Activated naive CD8-positive, alpha-beta T cell treated with anti-CD3 and anti-CD28 coated beads for 36 hours (primary cell): ENCODE data around the gene NEDD9. TPM values are rescaled to one million over a fixed set of nuclear protein-coding genes. Genes with fewer than 3 reads are reported as not detected.

ENCODE experiments used
- total RNA-seq, 2 experiments: library from RNA; stranded (reverse); gene quantifications; one replicate each; pipeline ENCODE4 v1.2.3, GENCODE V29; 2021

Gene NEDD9
- total RNA-seq, 2 experiments from 2014 or later: 32.0 to 33.7 TPM

Other genes starting within 250 kb of the NEDD9 start
- not detected for gene ELOVL2, start 188.4 kb downstream of the NEDD9 start, total RNA-seq
- 10 to 100 TPM; 15.2 to 15.9 TPM for gene SMIM13, start 138.8 kb downstream of the NEDD9 start, total RNA-seq
- not detected for gene ERVFRD-1, start 120.9 kb downstream of the NEDD9 start, total RNA-seq